Caco-2 (cell line): Measurements from ENCODE around the gene PDE11A. TPM values are rescaled to one million over a fixed set of nuclear protein-coding genes. Genes with fewer than 3 reads are reported as not detected.

ENCODE experiments used
- BruUV-seq: library from RNA; stranded (reverse); fragments of 400-500 nt; replicated peaks from 2 replicates; lab custom pipeline; 2021; lab: Mats Ljungman, UMichigan
- CTCF ChIA-PET: fragments of 300-600 bp; sonication (Branson Sonifier 250); formaldehyde crosslinking; loops from one replicate; lab custom pipeline; 2022; ENCODE audit warnings: antibody characterized with exemption; lab: Charles Lee
- POLR2A ChIA-PET: fragments of 300-600 bp; sonication (Branson Sonifier 250); formaldehyde crosslinking; loops from one replicate; lab custom pipeline; 2022; ENCODE audit warnings: antibody characterized with exemption; lab: Charles Lee
- DNase-seq, 2 experiments: peaks; one replicate each; pipeline versions ENCODE4 v3.0.0 to v3.0.0-alpha.2; 2020 to 2022
- H3K27me3 ChIP-seq: replicated peaks from 2 replicates; pipeline ENCODE4 v1.6.0; 2011; ENCODE audit warnings: low read length; ENCODE audit not compliant: control insufficient read depth, insufficient read depth
- H3K36me3 ChIP-seq: 2 replicates; pipeline ENCODE4 v1.5.1; 2011; ENCODE audit warnings: low read length; ENCODE audit not compliant: control insufficient read depth, insufficient read depth
- H3K4me1 ChIP-seq: fragments of 250-450 bp; sonication (Bioruptor Pico); 2 replicates; pipeline ENCODE4 v1.5.1; 2020; ENCODE audit warnings: mild to moderate bottlenecking
- H3K4me3 ChIP-seq: 2 replicates; pipeline ENCODE4 v1.5.1; 2011; ENCODE audit warnings: low read depth, mild to moderate bottlenecking, control low read depth, low read length
- H3K9me3 ChIP-seq: fragments of 250-450 bp; sonication (Bioruptor Pico); 2 replicates; pipeline ENCODE4 v1.5.1; 2020; ENCODE audit warnings: mild to moderate bottlenecking, moderate library complexity
- H3K27ac Mint-ChIP-seq: one replicate; pipeline ENCODE4 v1.8.0; 2022; ENCODE audit warnings: mixed read lengths; ENCODE audit not compliant: unreplicated experiment
- H3K27me3 Mint-ChIP-seq: one replicate; pipeline ENCODE4 v1.8.0; 2022; ENCODE audit warnings: mixed read lengths; ENCODE audit not compliant: insufficient read depth, unreplicated experiment
- H3K36me3 Mint-ChIP-seq: one replicate; pipeline ENCODE4 v1.8.0; 2022; ENCODE audit warnings: mild to moderate bottlenecking, mixed read lengths; ENCODE audit not compliant: insufficient read depth, unreplicated experiment
- H3K4me1 Mint-ChIP-seq: one replicate; pipeline ENCODE4 v1.8.0; 2022; ENCODE audit warnings: low read depth, mixed read lengths; ENCODE audit not compliant: unreplicated experiment
- H3K4me3 Mint-ChIP-seq: one replicate; pipeline ENCODE4 v1.8.0; 2022; ENCODE audit warnings: mild to moderate bottlenecking, moderate library complexity, mixed read lengths; ENCODE audit not compliant: unreplicated experiment
- H3K9me3 Mint-ChIP-seq: one replicate; pipeline ENCODE4 v1.8.0; 2022; ENCODE audit warnings: mixed read lengths; ENCODE audit not compliant: unreplicated experiment
- intact Hi-C: fragments of 100-400 bp; cut with micrococcal nuclease; formaldehyde crosslinking; loops from one replicate; pipeline ENCODE4 v1.10.0; 2022; ENCODE audit not compliant: unreplicated experiment
- total RNA-seq: library from RNA; stranded (reverse); gene quantifications from 2 replicates; pipeline ENCODE4 v1.2.3, GENCODE V29; 2022
- TF ChIP-seq, protein P1 (sequence below), 2 experiments: fragments of 200-600 bp in 1 of 2; IDR thresholded peaks; 1 replicate in 1 of 2; 2 replicates in 1 of 2; pipeline versions ENCODE4 v1.5.1 to v1.8.0; 2011 to 2022; ENCODE audit warnings: antibody characterized with exemption in 1 of 2, control low read depth in 1 of 2, inconsistent platforms in 1 of 2, low read depth in 1 of 2, low read length in 1 of 2, mild to moderate bottlenecking in 1 of 2, moderate library complexity in 1 of 2; ENCODE audit not compliant: insufficient read depth in 1 of 2, severe bottlenecking in 1 of 2, unreplicated experiment in 1 of 2

Gene PDE11A
- total RNA-seq, 1 experiment from 2014 or later = 0.25 TPM

- Histone ChIP-seq H3K9me3 (no peaks in the 10 kb centered on the region), H3K4me3 (peak overlapping the region; percentile 20), H3K27me3 (no peaks in the 10 kb centered on the region), H3K36me3 (no peaks in the 10 kb centered on the region), H3K4me1 (peaks cover 8% of the 10 kb centered on the region; the same call in 1 of the 2 replicates)
- no peak overlapping the region for H3K27ac Mint-ChIP-seq
- no peaks in the 10 kb centered on the region for H3K27me3 Mint-ChIP-seq
- CTCF ChIA-PET = no interaction called here
- peak; percentile 23 to 44 for DNase-seq
- no peak overlapping the region for H3K4me3 Mint-ChIP-seq
- BruUV-seq = TSS peak; percentile 73
- POLR2A ChIA-PET = no interaction called here
- TF ChIP-seq, protein P1, sequence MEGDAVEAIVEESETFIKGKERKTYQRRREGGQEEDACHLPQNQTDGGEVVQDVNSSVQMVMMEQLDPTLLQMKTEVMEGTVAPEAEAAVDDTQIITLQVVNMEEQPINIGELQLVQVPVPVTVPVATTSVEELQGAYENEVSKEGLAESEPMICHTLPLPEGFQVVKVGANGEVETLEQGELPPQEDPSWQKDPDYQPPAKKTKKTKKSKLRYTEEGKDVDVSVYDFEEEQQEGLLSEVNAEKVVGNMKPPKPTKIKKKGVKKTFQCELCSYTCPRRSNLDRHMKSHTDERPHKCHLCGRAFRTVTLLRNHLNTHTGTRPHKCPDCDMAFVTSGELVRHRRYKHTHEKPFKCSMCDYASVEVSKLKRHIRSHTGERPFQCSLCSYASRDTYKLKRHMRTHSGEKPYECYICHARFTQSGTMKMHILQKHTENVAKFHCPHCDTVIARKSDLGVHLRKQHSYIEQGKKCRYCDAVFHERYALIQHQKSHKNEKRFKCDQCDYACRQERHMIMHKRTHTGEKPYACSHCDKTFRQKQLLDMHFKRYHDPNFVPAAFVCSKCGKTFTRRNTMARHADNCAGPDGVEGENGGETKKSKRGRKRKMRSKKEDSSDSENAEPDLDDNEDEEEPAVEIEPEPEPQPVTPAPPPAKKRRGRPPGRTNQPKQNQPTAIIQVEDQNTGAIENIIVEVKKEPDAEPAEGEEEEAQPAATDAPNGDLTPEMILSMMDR (IDR thresholded peaks at IDR 0.05; ENCODE audit: insufficient read depth in 1 of 2, low read depth in 1 of 2, low read length in 1 of 2, severe bottlenecking in 1 of 2, unreplicated experiment in 1 of 2) = no peak
- no peaks in the 10 kb centered on the region for H3K36me3 Mint-ChIP-seq
- no peaks in the 10 kb centered on the region for H3K9me3 Mint-ChIP-seq
- intact Hi-C loops = no loop called here
- H3K4me1 Mint-ChIP-seq = no peaks in the 10 kb centered on the region
These were observed 99.8 kb downstream of the PDE11A start for GRCh38 chr2:177972782-177973181.

- ChIA-PET POLR2A (no interaction called here), CTCF (no interaction called here)
- Mint-ChIP-seq H3K9me3 (no peaks in the 10 kb centered on the region), H3K36me3 (no peaks in the 10 kb centered on the region), H3K27me3 (no peaks in the 10 kb centered on the region), H3K27ac (no peak overlapping the region), H3K4me3 (no peak overlapping the region), H3K4me1 (no peaks in the 10 kb centered on the region)
- peaks cover 8% of the 10 kb centered on the region; the same call in 1 of the 2 replicates for H3K4me1 ChIP-seq
- BruUV-seq = no TSS peak
- intact Hi-C loops = no loop called here
- H3K36me3 ChIP-seq = no peaks in the 10 kb centered on the region
- no peaks in the 10 kb centered on the region for H3K9me3 ChIP-seq
- DNase-seq = no peak
- H3K27me3 ChIP-seq = no peaks in the 10 kb centered on the region
- TF ChIP-seq, protein P1 (IDR thresholded peaks at IDR 0.05; ENCODE audit: insufficient read depth in 1 of 2, low read depth in 1 of 2, low read length in 1 of 2, severe bottlenecking in 1 of 2, unreplicated experiment in 1 of 2) = no peak
- no peak overlapping the region for H3K4me3 ChIP-seq
These were observed 100.5 kb downstream of the PDE11A start for GRCh38 chr2:177972123-177972522.

DNA sequence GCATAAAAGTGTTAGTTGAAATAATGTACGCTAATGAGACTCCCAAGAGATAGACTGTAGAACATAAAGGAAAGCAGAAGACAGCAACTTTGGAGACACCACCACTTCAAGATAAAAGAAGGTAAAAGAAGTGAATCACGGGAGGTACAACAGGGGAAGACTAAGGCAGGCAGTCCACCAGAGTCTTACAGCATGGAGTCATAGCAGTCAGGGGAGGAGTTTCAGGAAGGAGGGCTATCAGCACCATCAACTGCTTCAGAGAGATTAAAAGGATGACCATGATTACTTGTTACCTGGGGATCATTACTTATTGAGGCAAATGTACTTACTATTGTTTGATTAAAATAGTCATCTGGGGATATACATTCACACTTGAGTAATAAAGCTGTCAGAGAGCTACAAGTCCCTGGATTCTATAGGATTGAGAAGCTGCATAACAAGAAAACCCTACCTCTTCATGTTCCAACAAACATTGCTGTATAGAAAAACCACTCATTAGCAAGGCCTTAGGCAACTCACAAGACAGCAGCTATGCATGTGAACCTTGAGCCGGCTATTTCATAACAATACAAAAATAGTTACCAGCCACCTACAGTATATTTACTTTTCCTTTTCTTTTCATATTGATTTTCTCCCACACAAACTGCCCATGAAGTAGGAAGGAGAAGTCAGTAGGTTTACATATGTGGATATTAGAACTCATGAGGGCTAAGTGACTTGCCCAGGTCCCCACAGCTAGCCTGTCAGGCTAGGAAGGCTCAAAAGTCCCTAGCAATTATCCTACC, 101.7 kb downstream of the PDE11A start:
- intact Hi-C loops = no loop called here
- Histone ChIP-seq H3K9me3 (no peaks in the 10 kb centered on the region), H3K4me3 (no peak overlapping the region), H3K4me1 (peaks cover 8% of the 10 kb centered on the region; the same call in 1 of the 2 replicates), H3K36me3 (no peaks in the 10 kb centered on the region), H3K27me3 (no peaks in the 10 kb centered on the region)
- H3K27ac Mint-ChIP-seq = no peak overlapping the region
- no peak overlapping the region for H3K4me3 Mint-ChIP-seq
- DNase-seq = peak in 1 of 2 experiments; percentile 7
- no peaks in the 10 kb centered on the region for H3K36me3 Mint-ChIP-seq
- no peaks in the 10 kb centered on the region for H3K4me1 Mint-ChIP-seq
- peaks cover 2% of the 10 kb centered on the region for H3K27me3 Mint-ChIP-seq
- BruUV-seq = no TSS peak
- ChIA-PET CTCF (no interaction called here), POLR2A (no interaction called here)
- no peaks in the 10 kb centered on the region for H3K9me3 Mint-ChIP-seq
- TF ChIP-seq, protein P1 (IDR thresholded peaks at IDR 0.05; ENCODE audit: insufficient read depth in 1 of 2, low read depth in 1 of 2, low read length in 1 of 2, severe bottlenecking in 1 of 2, unreplicated experiment in 1 of 2) = no peak
